IPS-NIHi7 (cell line): ENCODE measurements around the gene RASA4B.
"Not testable (repeated sequence)": the region's sequence is repeated elsewhere in the genome, so short reads cannot be mapped to it uniquely, and the experiment has no call there.

Experiments
- DNase-seq: peaks from one replicate; pipeline ENCODE4 v3.0.0; 2012; ENCODE audit warnings: mixed read lengths; ENCODE audit errors: extremely low spot score

RASA4B gene

DNA sequence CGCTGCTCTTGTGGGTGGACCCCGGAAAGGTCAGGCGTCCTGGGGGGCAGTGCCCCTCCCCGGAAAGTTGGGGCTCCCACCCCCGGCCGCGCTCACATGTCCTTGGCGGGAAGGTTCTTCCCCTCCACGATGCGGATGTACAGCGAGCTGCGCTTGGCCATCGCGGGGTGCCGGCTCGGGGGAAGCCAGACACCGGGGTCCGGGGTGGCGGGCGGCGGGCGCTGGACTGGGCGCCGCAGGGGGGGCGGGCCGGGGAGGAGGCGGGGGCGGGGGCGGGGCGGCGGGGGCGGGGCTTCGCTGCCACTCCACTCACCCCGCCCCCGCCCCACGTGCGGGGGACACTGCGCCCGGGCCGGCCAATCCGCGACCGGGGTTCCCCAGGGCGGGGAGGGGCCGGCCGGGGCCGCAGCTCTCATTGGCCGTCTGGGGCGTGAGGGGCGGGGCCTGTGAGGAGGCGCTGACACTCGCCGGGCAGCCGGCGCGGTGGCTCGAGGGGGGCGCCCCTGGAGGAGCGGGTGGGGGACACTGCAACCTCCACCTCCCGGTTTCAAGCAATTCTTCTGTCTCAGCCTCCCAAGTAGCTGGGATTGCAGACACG, at the start of gene RASA4B:
TSS of gene RASA4B (minus strand) at position 228 of the 598 bp plus-strand sequence. CDS start at position 161, 67 bp downstream.
- not testable (repeated sequence) for DNase-seq

DNA sequence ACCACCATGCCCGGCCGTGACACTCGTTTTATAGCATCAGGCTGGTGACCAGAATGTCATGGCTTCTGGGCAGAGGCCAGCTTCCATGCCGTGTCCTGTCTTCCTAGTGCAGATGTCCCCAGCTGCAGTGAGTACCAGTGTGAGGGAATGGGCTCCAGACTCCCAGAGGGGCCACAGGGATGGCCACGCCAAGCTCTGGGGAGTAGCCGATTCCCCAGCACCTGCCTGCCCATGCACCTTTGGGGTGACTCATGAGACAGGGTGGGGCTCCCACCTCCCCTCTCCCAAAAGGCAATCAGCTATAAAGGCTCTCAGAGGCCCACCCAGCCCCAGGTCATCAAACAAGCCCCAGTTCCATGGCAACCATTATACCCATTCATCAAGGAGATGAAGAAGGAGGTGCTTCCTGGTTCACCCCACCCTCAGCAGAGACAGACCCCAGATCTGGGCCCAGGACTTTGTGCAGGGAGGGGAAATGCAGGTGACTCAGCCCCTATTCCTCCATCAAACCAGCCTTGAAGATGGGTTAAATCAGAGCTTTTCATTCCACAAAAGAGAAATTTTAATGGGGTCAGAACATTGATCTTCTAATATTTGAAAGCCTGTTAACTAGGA, 33.3 kb upstream of the RASA4B start, which contains the start of gene SPDYE2:
TSS of gene SPDYE2 (plus strand) at position 419 of the 615 bp plus-strand sequence. CDS start 2,030 bp downstream, outside the sequence.
- not testable (repeated sequence) for DNase-seq

DNA sequence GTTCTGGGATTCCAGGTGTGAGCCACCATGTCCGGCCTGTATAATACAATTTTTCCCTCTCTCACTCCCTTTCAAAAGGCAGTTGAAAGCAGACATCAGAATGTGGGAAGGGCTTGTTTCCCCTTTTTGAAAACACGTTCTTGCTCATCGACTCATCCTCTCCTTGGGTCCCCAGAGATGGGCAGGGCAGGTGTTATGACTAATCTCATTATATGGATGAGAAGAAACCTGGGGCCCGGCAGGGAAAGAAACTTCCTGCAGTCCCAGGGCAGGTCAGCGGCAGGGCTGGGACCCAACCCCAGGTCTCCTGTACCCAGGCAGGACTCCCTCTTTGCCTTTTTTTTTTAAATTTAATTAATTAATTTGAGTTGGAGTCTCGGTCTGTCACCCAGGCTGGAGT, 28.8 kb upstream of the RASA4B start:
- not testable (repeated sequence) for DNase-seq

DNA sequence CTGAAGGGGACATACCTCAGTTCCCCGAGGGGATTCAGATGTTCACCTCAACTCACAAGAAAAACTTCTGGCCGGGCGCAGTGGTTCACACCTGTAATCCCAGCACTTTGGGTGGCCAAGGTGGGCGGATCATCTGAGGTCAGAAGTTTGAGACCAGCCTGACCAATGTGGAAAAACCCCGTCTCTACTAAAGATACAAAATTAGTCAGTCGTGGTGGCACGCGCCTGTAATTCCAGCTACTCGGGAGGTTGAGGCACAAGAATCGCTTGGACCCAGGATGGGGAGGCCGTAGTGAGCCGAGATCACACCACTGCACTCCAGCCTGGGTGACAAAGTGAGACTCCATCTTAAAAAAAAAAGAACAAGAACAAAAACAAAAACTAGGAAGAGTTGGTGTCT, 27.7 kb upstream of the RASA4B start:
- DNase-seq = not testable (repeated sequence)

DNA sequence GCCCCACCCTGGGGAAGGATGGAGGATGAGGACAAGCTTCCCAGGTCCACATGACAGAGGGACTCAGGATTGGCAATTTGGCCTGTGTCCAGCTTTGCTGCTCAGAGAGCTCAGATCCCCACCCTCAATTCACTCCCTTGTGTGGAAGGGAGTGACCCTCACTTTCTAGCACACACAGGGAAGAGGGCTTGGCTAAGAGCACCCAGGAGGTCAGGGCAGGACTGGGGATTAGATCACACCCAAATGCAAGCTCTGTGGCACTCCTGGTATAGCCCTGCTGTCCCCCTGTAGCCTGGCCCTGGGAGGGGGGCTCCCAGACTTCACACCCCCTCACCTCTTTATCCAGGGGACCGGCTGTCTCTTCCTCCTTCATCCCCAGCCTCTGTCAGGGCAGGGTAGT, 26.8 kb upstream of the RASA4B start:
- not testable (repeated sequence) for DNase-seq

DNA sequence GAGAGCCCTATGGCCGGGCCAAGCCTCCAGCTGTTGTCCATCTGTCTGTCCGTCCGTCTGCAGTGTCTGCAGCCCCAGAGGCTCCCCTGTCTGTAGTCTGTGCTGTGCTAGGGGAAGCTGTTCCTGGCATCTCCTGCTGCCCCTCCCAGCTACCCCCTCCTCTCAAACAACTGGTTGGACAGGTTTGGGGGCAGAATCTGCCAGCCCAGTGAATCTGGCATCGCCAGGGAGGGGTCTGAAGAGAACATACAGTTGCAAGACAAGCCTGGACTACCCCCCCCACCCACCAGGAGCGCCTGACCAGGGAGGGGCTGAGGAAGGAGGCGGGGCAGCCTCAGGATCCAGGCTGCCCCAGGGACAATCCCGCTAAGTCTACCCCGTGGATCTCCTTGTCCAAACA, 26.0 kb upstream of the RASA4B start, which contains the start of gene UPK3BL2:
TSS of gene UPK3BL2 (minus strand) at position 101 of the 400 bp plus-strand sequence. CDS start at position 41, 60 bp downstream.
- not testable (repeated sequence) for DNase-seq

DNA sequence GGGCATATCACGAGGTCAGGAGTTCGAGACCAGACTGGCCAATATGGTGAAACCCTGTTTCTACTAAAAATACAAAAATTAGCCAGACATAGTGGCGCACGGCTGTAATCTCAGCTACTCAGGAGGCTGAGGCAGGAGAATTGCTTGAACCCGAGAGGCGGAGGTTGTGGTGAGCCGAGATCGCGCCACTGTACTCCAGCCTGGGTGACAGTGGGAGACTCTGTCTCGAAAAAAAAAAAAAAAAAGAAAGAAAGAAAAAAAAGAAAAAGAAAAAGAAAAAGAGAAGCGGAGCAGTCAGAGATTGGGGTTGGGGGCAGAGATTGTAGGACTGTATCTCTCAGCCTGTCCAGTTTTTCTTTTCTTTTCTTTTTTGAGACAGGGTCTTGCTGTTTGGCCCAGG, 25.2 kb upstream of the RASA4B start:
- DNase-seq = not testable (repeated sequence)

DNA sequence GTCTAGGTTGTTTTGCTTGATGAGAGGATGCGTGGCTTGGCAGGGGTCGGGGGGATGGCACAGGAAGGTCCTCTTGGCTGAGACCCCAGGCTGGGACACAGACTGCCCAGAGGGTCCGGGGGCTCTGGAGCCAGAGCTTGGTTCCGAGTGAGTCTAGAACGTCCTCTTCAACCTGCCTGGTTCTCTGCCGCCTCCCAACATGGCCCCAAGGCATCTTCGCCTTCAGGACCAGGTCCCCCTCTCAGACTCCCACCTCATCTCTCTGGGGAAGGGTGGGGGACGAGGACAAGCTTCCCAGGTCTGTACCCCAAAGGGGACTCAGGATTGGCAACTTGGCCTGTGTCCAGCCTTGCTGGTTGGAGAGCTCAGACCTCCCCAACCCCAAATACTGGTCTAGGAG, 24.5 kb upstream of the RASA4B start:
- DNase-seq = not testable (repeated sequence)

DNA sequence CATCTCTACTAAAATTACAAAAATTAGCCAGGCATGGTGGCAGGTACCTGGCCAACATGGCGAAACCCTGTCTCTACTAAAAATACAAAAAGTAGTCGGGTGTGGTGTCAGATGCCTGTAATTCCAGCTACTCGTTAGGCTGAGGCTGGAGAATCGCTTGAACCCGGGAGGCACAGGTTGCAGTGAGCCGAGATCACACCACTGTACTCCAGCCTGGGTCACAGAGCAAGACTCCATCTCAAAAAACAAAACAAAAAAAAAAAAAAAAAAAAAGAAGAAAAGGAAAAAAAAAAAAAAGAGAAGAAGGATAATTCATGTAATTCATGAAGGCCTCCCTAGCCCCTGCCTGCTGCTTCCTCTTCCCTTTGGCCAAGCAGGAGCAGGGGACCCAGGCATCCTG, 23.0 kb upstream of the RASA4B start:
- DNase-seq = not testable (repeated sequence)

DNA sequence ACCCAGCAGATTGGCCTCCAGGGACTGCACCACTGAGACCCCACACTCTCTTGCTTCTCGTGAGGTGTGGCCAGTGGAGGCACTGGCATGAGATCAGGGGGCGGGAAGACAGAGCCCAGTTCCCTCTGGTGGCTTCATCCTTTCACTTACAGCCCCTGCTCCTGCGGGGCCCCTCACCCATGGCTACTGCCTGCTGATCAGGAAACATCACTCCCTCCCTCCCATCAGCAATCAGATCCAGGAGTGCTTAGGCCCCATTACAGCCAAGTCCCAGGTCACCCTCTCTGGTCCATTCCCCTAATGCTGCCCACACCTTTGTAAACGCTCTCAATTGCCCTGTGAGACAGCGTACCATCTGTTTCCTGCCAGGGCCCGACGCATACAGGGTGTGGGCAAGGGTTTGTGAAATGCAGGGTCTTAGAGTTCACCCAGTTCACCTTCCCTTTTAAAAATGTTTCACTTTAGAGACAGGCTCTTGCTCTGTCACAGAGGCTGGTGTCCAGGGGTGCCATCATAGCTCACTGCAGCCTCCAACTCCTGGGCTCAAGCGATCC, 17.6 kb upstream of the RASA4B start:
- not testable (repeated sequence) for DNase-seq

DNA sequence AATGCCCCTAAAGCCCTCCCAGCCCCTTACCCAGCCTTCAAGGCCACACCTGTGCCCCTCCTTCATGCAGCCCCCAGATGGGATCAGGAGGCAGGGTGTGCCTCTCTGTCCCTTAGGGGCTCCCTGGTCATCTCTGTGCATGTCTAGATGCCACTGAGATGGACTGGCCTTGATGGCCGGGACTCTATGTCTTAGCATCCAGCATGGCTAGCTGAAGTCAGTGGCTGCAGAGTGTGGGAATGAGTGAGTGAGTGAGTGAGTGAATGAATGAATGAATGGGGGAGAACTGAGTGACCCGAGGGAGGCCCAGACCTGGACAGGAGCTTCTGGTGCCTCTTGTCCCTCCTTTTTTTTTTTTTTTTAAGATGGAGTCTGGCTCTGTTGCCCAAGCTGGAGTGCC, 14.6 kb upstream of the RASA4B start:
- not testable (repeated sequence) for DNase-seq

DNA sequence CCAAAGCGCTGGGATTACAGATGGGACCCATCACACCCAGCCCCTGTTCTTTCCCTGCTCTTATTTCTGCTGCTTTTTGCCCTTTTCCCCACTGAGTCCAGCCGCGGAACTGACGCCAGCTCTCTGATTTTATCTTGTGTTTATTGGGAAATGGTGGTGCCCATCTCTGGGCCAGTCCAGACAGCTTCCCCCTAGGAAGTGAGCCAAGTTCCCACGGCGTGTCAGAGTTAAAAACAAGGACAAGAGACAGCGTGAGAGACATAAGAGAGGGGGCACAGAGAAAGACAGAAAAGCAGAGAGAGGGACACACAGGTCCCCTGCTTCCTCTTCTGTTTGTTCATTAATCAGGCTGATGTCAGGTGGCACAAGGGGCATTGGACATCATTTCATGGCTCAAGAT, 14.0 kb upstream of the RASA4B start:
- DNase-seq = not testable (repeated sequence)

DNA sequence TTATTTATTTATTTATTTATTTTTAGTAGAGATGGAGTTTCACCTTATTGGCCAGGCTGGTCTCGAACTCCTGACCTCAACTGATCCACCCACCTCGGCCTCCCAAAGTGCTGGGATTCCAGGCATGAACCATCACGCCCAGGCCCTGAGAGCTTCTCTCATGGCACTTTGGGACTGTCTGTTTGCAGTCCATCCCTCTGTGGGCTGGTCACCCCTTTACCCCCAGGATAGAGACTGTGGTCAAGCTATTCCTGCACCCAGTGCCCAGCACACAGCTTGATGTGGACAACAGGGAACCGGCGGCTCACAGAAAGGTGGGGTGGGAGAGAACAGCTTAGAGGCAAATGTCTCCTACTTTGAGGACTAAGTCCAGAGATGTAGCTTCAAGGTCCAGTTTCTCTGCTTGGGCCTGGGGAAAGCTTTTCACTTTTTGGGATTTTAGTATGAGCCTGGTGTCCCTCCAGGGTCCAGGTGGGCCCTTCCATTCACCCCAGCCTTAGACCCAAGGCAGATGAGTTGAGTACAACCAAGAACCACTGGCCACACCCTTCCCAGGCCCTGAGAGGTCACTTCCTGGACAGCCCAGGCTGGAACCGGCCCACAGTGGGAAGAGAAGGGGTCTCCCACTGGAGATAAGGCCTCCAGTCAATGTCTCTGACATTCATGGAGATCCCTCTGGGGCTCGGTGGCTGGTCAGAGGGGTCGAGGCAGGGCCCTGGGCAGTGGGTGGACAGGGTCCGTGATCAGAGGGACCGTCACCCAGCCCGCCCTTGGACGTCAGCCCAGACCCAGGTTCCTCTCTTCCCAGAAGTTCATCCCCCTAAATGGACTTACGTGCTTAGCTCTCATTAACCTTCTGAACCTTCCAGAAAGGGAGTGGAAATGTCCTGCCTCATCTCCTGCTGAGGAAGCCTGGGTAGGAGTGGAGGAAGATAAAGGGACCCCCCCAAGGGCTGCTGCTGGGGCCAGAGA, 10.5 kb upstream of the RASA4B start:
- DNase-seq = not testable (repeated sequence)

DNA sequence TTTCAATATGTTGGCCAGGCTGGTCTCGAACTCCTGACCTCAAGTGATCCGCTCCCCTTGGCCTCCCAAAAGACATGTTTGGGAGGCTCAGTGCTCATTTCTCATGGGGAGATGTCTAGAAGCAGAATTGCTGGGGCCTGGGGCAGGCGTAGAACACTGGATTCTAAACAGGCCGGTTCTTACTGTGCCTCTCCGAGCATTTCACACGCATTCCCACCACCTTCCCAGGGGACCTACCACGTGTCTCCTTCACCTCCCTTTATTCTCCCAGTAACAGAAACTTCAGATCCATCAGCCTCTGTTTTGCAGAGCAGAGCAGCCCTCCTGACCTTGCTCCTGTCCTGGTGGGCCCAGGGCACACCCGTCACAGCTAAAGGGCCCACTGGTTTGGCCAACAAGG, 9.6 kb upstream of the RASA4B start:
- not testable (repeated sequence) for DNase-seq

DNA sequence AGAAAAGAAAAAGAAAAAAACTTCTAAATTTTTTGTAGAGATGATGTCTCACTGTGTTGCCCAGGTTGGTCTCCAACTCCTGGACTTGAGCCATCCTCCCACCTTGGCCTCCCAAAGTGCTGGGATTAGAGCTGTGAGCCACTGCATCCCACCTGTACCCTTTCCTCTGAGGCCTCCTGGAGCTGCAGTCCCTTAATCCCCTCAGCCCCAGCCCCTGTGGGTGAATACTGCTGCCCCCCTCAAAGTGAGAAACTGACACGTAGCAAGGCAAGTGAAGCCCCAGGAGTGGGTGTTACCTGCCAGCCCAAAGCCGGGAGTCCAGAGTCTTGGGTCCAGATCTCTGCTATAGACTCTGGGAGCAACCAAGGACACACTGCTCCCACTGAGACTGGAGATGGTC, 7.2 kb upstream of the RASA4B start:
- DNase-seq = not testable (repeated sequence)

DNA sequence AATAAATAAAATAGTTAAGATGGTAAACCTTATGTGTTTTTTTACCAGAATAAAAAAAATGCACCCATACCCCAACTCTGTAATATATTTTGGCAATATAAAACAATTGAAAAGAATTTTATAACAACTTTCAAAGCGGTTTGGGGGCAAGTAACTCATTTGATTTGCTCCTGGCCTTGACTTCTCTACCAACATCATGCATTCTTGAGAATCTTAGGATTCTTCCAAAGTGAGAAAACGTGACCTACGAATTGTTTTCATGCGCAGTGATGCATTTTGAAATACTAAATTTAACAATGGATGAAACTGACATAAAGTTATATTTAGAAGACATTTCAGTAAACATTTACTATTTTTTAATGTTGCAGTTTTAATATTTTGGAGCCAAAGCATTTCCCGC, 3.2 kb upstream of the RASA4B start:
- DNase-seq = not testable (repeated sequence)

DNA sequence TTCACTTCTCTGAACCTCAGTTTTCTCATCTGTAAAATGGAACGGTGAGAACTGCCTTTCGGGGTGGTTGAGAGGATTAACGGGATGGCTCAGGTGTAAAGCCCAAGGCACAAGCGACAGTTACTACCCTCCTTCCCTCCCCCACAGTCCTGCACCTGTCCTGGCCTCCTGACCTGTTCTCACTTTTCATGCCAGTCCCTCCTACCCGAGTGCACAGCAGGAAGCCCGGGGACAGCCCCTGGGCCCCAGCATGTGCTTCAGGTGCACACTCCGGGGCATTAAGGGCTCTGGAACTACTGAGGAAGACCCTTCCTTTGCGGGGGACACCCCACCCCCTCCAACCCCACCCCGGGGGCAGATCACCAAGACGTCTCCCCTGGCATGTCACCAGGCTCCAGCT, 626 bp downstream of the RASA4B start:
- DNase-seq = not testable (repeated sequence)

DNA sequence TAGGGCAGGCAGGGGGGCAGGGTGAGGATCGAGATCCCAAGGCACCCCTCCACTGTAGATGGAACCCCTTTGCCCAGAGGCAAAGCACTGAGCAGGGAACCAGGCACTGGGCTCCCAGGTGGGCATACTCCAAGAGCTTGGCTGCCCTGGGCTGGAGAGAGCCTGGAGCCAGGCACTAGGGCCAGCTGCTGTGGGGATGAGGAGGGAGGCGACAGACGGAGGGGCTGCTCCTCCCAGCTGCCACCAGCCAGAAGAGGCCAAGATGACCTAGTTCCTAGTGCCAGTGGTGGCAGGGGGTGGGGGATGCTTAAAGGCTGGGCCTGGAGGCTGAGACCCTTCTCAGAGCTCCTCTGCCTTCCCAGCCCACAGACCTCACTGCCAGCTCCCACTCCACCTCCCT, 1.7 kb downstream of the RASA4B start:
- DNase-seq = not testable (repeated sequence)

DNA sequence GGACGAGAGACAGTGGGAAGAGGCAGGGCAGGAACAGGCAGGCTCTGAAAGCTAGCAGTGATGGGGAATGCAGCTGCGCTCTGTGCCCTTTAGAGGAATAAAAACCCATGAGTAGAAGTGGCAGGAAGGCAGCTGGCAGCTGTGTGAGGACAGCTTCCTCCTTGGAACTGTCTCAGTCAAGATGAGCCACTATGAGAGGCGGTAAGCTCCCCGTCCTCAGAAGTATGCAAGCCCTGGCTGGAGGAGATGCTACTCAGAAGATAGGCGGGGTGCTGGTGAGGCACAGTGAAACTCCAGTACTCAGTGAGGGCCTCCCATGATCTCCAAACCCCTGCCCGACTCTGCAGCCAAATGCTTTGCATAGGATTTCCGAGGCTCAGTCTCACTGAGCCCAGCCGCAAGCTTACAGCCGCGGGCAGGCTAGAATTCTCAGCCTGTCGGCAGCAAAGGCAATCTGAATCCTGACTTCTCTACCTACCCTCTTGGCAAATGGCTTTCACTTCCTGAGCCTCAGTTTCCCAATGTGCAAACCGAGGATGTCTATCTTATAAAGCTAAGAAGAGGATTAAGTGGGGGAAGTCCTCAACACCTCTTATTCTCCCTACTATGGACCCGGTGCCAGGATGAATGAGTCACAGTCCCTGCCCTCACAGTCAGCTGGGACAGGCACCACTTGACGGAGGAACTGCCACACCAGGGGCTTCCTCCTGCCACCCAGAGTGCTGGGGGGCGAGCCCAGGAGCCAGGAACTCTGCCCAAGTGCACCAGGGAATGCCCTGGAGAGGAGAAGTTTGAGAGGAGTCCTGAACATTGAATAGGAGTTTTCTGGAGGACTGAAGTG, 2.5 kb downstream of the RASA4B start:
- DNase-seq = not testable (repeated sequence)

DNA sequence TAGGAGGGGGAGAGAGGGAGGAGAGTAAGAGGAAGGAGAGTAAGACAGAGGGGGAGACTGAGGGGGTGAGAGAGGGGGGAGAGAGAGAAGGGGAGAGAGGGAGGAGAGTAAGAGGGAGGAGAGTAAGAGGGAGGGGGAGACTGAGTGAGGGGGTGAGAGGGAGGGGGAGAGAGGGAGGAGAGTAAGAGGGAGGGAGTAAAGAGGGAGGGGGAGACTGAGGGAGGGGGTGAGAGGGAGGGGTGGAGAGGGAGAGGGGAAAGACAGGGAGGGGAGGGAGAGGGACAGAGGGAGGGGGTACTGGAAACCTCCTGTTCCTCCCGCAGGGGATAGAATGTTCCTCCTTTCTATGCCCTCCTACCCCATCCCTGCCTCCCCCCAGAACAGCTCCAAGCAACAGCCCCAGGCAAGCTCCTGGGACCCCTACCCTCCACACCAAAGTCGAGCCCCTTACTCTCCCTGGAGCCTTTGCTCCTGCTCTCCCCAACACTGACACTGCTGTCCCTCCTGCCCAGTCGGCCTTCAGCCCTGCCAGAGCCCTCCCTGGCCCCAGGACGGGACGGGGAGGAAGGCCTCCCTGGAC, 4.8 kb downstream of the RASA4B start:
- DNase-seq = not testable (repeated sequence)
